Liver (tissue), 3 donors: Measurements from ENCODE around the gene STXBP1.

Source experiments
- CTCF ChIP-seq: fragments of 150-350 bp; IDR thresholded peaks from 2 replicates; pipeline ENCODE4 v1.5.1; 2017; ENCODE audit warnings: improper control_type of control experiment, low read depth, low read length; ENCODE audit not compliant: missing input control
- FOXA1 ChIP-seq: IDR thresholded peaks from 2 replicates; pipeline ENCODE4 v1.6.1; 2016; ENCODE audit warnings: antibody characterized with exemption
- JUND ChIP-seq, 2 donors: IDR thresholded peaks; 2 replicates each; pipeline ENCODE4 v1.6.1; 2016; ENCODE audit warnings: antibody characterized with exemption in 2 of 2
- NR2F2 ChIP-seq: IDR thresholded peaks from 2 replicates; pipeline ENCODE4 v1.6.1; 2016; ENCODE audit warnings: antibody characterized with exemption
- SP1 ChIP-seq: IDR thresholded peaks from 2 replicates; pipeline ENCODE4 v1.6.1; 2018; ENCODE audit warnings: antibody characterized with exemption, mild to moderate bottlenecking
- YY1 ChIP-seq: IDR thresholded peaks from 2 replicates; pipeline ENCODE4 v1.6.1; 2016; ENCODE audit warnings: antibody characterized with exemption, mild to moderate bottlenecking
- donor health status: healthy.
- donor health status: healthy.

- TF ChIP-seq CTCF (no peak), SP1 (no peak), YY1 (no peak), JUND (IDR thresholded peaks at IDR 0.05) (no peak), NR2F2 (no peak), FOXA1 (no peak)
Observed at GRCh38 chr9:127680226-127680625, 68.1 kb downstream of the STXBP1 start.
